ENCODE measurements around the gene LRRC18. TPM values are rescaled to one million over a fixed set of nuclear protein-coding genes. Genes with fewer than 3 reads are reported as not detected.

The LRRC18 gene
- total and polyA plus RNA-seq, 7 donors = 0.15 TPM; not detected in 6

DNA sequence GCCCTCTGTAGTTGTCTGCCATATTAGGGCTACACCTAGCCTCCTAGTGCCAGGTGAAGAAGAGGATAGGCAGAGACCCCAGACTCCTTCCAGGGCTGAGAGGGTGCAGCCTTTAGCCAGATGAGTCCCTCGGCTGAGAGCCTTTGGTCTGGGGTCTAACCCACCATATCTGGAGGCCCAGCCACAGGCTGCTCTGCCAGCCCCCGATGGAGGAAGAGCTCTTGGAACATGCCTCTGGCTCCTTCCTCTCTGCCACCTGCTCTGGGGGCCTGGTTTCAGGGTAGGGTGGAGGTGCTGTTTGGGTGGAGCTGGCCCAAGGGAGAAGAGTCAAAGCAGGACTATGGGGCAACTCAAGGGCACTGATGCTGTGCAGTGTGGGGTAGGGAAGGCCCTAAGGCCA lies 1.4 kb downstream of the LRRC18 start:
- no peaks in the 10 kb centered on the region for H3K36me3 ChIP-seq
- no peak for TF ChIP-seq POLR2AphosphoS5 (IDR thresholded peaks at IDR 0.05)
- TF ChIP-seq POLR2A (IDR thresholded peaks at IDR 0.05) = no peak
- TF ChIP-seq EP300 (IDR thresholded peaks at IDR 0.05) = no peak
- TF ChIP-seq, protein P1, sequence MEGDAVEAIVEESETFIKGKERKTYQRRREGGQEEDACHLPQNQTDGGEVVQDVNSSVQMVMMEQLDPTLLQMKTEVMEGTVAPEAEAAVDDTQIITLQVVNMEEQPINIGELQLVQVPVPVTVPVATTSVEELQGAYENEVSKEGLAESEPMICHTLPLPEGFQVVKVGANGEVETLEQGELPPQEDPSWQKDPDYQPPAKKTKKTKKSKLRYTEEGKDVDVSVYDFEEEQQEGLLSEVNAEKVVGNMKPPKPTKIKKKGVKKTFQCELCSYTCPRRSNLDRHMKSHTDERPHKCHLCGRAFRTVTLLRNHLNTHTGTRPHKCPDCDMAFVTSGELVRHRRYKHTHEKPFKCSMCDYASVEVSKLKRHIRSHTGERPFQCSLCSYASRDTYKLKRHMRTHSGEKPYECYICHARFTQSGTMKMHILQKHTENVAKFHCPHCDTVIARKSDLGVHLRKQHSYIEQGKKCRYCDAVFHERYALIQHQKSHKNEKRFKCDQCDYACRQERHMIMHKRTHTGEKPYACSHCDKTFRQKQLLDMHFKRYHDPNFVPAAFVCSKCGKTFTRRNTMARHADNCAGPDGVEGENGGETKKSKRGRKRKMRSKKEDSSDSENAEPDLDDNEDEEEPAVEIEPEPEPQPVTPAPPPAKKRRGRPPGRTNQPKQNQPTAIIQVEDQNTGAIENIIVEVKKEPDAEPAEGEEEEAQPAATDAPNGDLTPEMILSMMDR (IDR thresholded peaks at IDR 0.05) = no peak
- H3K4me3 ChIP-seq = no peak overlapping the region
- no peak for DNase-seq
- no peaks in the 10 kb centered on the region for H3K4me1 ChIP-seq
- WGBS, 2 donors = 89 to 90% methylated on average over 2 of the region's 2 CpGs
- no peaks in the 10 kb centered on the region for H3K9me3 ChIP-seq
- no peaks in the 10 kb centered on the region for H3K27me3 ChIP-seq
- no peak overlapping the region for H3K27ac ChIP-seq
- intact Hi-C loops (cut with DNase I) = no loop called here

DNA sequence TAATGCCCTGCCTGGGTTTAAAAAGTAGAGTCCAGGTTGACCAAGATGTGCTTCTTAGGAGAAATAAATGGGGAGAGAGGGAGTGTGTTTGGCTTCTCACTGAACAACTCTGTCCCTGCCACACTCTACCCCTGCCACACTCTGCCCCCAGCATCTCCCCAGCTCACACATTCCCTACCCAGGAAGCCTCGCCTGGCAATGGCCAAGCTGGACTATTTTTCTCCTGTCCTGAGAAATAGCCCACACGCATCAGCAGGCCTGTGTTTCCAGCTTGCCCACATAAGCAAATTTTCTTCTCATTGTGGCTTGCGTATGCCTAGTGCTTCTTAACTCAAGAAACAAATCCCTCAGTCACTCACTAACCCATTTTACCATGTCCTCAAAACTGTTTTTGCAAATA lies 1.8 kb downstream of the LRRC18 start:
- no peak for DNase-seq
- Histone ChIP-seq H3K27me3 (no peaks in the 10 kb centered on the region), H3K36me3 (no peaks in the 10 kb centered on the region), H3K9me3 (no peaks in the 10 kb centered on the region), H3K4me1 (no peaks in the 10 kb centered on the region), H3K27ac (no peak overlapping the region), H3K4me3 (no peak overlapping the region)
- TF ChIP-seq, protein P1 (IDR thresholded peaks at IDR 0.05) = no peak
- TF ChIP-seq POLR2AphosphoS5 (IDR thresholded peaks at IDR 0.05) = no peak
- TF ChIP-seq POLR2A (IDR thresholded peaks at IDR 0.05) = no peak
- TF ChIP-seq EP300 (IDR thresholded peaks at IDR 0.05) = no peak
- WGBS, 2 donors = 94 to 96% methylated on average over 3 of the region's 3 CpGs
- intact Hi-C loops (cut with DNase I) = no loop called here

DNA sequence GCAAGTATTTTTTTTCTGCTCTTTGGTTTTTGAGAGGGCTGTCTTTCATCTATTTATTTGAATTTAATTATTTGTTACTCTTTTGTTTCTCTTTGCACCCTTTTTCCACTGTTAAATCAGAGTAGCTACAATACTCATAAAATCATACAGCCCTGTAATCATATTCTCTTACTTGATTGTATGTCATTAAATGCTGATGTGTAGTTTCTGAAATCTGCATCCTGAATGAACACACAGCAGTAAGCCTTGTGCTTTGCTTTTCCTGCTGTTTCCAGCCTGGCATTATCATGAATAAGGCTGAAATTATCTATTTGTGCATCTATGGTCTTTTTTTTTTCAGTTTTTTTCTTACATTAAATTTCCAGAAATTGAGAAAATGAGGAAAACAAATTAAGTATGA lies 4.1 kb downstream of the LRRC18 start:
- no peak for DNase-seq
- H3K9me3 ChIP-seq = no peaks in the 10 kb centered on the region
- H3K27me3 ChIP-seq = no peaks in the 10 kb centered on the region
- no peaks in the 10 kb centered on the region for H3K36me3 ChIP-seq
- no peak for TF ChIP-seq POLR2A (IDR thresholded peaks at IDR 0.05)
- TF ChIP-seq, protein P1 (IDR thresholded peaks at IDR 0.05) = no peak
- H3K27ac ChIP-seq = no peak overlapping the region
- intact Hi-C loops (cut with DNase I) = no loop called here
- H3K4me3 ChIP-seq = no peak overlapping the region
- no peaks in the 10 kb centered on the region for H3K4me1 ChIP-seq

DNA sequence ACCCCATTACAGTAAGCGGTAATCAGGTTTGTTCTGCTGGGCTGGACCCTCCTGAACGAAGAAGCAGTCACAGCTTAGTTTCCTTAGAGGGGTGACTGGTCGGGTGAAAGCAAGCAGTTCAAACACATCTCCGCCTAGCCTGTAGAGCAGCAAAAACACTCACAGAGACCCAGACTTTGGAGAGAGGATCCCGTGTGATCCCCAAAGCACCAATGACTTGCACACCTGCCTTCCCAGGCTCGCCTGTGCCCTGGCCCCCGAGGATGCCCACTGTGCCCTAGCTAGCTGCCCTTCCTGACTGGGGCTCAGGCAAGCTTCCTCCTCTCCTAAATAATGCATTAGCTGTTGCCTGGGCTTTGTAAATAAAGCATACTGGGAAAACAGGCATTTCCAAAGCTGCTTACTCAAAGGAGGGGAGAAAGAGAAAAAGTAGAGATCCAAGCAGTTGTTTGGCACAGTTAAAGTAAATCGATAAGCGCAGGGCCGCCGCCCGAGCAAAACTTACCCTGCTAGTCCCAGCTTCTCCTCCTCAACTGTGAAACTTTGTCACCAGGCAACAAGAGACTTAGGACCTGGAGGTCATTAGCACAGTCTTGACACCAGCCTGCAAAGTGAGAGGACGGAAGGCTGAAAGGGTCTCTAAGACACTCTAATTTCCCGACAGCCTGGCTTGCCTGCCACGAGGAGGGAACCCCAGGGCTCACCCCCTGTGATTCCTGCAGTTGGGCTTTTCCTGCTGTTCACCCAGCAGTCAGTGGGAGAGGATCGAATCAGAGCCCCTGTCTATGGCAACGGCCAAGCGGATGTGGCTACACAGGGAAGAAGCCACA lies 4.8 kb downstream of the LRRC18 start:
- Histone ChIP-seq H3K27me3 (no peaks in the 10 kb centered on the region), H3K9me3 (no peaks in the 10 kb centered on the region), H3K4me1 (no peaks in the 10 kb centered on the region), H3K27ac (no peak overlapping the region), H3K36me3 (no peaks in the 10 kb centered on the region), H3K4me3 (no peak overlapping the region)
- intact Hi-C loops (cut with DNase I) = no loop called here
- 37 to 66% methylated on average over 18 of the region's 18 CpGs for WGBS, 2 donors
- DNase-seq = no peak
- TF ChIP-seq, protein P1 (IDR thresholded peaks at IDR 0.05) = no peak
- TF ChIP-seq EP300 (IDR thresholded peaks at IDR 0.05) (no peak), POLR2A (IDR thresholded peaks at IDR 0.05) (no peak), POLR2AphosphoS5 (IDR thresholded peaks at IDR 0.05) (no peak)

Measured in sigmoid colon (tissue), 7 donors.